ENCODE data around the gene OTOS.

The OTOS gene

DNA sequence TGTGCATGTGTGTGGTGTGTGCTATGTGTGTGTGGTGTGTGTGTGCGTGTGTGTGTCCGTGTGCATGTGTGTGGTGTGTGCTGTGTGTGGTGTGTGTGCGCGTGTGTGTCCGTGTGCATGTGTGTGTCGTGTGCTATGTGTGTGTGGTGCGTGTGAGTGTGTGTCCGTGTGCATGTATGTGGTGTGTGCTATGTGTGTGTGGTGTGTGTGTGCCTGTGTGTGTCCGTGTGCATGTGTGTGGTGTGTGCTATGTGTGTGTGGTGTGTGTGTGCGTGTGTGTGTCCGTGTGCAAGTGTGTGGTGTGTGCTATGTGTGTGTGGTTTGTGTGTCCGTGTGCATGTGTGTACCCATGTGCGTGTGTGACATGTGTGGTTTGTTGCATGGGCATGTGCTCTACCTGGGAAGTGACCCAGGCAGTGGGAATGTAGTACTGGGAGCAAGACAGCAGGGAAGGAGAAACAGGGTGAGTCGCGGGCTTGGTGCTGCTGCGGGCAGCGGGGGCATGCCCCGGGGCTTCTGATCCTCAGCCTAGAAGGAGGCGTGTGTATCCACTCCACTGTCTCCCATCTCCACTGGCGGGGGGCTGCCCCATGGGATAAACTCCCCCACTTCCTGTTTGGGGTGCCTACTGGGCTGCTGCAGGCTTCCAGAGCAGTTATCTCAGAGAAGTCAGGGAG is 7.6 kb upstream of the OTOS start:
- H3K27ac Mint-ChIP-seq = no peak overlapping the region
- H3K36me3 Mint-ChIP-seq (ENCODE audit: low read depth) = no peaks in the 10 kb centered on the region
- no peak for DNase-seq
- no peak for TF ChIP-seq CTCF (IDR thresholded peaks at IDR 0.05)
- no peak overlapping the region for H3K4me3 Mint-ChIP-seq
- H3K4me1 Mint-ChIP-seq = no peaks in the 10 kb centered on the region
- H3K9me3 Mint-ChIP-seq = peaks cover 6% of the 10 kb centered on the region
- peaks cover 44% of the 10 kb centered on the region for H3K27me3 Mint-ChIP-seq (ENCODE audit: low read depth, poor library complexity)

- TF ChIP-seq CTCF (IDR thresholded peaks at IDR 0.05) = no peak
- peak overlapping the region; percentile 92 for H3K27ac Mint-ChIP-seq
- H3K4me3 Mint-ChIP-seq = no peak overlapping the region
- H3K36me3 Mint-ChIP-seq (ENCODE audit: low read depth) = no peaks in the 10 kb centered on the region
- H3K4me1 Mint-ChIP-seq = no peaks in the 10 kb centered on the region
- no peaks in the 10 kb centered on the region for H3K9me3 Mint-ChIP-seq
- DNase-seq = no peak
- H3K27me3 Mint-ChIP-seq (ENCODE audit: low read depth, poor library complexity) = peaks cover 42% of the 10 kb centered on the region
Measured at GRCh38 chr2:240147382-240147781, 6.9 kb upstream of the OTOS start.

- Mint-ChIP-seq H3K27ac (no peak overlapping the region), H3K4me1 (no peaks in the 10 kb centered on the region), H3K4me3 (no peak overlapping the region), H3K9me3 (no peaks in the 10 kb centered on the region), H3K27me3 (ENCODE audit: low read depth, poor library complexity) (peaks cover 40% of the 10 kb centered on the region), H3K36me3 (ENCODE audit: low read depth) (no peaks in the 10 kb centered on the region)
- no peak for TF ChIP-seq CTCF (IDR thresholded peaks at IDR 0.05)
- no peak for DNase-seq
Measured at GRCh38 chr2:240146627-240147278, 6.3 kb upstream of the OTOS start.

GRCh38 chr2:240146141-240146561 is 5.7 kb upstream of the OTOS start:
- H3K27me3 Mint-ChIP-seq (ENCODE audit: low read depth, poor library complexity) = peaks cover 44% of the 10 kb centered on the region
- H3K9me3 Mint-ChIP-seq = no peaks in the 10 kb centered on the region
- peaks cover 2% of the 10 kb centered on the region for H3K4me1 Mint-ChIP-seq
- no peak for TF ChIP-seq CTCF (IDR thresholded peaks at IDR 0.05)
- no peak overlapping the region for H3K4me3 Mint-ChIP-seq
- no peak for DNase-seq
- no peak overlapping the region for H3K27ac Mint-ChIP-seq
- no peaks in the 10 kb centered on the region for H3K36me3 Mint-ChIP-seq (ENCODE audit: low read depth)

GRCh38 chr2:240145461-240145860 is 5.0 kb upstream of the OTOS start:
- no peak overlapping the region for H3K27ac Mint-ChIP-seq
- no peak overlapping the region for H3K4me3 Mint-ChIP-seq
- no peaks in the 10 kb centered on the region for H3K36me3 Mint-ChIP-seq (ENCODE audit: low read depth)
- TF ChIP-seq CTCF (IDR thresholded peaks at IDR 0.05) = no peak
- no peaks in the 10 kb centered on the region for H3K9me3 Mint-ChIP-seq
- DNase-seq = no peak
- H3K4me1 Mint-ChIP-seq = peaks cover 9% of the 10 kb centered on the region
- peaks cover 43% of the 10 kb centered on the region for H3K27me3 Mint-ChIP-seq (ENCODE audit: low read depth, poor library complexity)
